ENCODE results near the gene PAX5.

The PAX5 gene

DNA sequence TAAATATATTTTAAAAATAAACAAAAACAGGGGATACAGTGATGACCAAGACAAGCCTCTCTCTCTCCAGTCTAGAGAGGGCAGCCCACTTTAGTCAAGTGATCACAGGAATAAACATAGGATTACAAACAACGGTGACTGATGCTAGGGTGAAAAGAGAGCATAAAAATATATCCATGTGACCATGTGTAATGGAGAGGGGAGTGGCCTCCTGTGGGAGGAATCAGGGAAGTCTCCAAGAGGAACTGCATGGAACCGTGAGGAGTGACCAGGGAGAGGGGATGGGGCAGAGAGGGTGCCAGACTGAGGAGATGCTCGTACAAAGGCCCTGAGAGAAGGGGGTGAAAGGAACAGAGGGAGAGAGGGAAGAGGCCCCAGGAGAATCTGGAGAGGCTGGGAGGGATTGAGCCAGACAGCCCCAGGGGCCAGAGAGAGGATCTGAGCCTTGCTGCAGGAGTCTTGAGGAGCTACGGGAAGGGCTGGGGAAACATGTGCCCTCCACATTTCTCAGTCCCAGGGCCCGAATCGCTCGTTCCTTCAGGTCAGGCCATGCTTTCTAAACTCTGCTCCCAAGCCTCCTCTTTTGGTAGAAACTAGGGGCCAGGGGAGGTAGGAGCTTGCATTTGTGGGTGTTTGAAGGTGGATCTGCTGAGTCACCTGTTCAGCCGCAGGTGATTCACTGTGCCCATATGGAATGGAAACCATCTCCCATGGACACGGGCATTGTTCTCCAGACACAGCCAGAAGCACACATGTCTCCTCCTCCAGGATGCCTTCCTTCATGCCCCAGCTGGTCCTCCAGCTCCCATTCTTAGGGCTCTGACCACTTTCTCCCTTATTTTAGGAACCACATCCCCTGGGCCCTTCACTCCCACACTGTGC lies 63.8 kb downstream of the PAX5 start:
- TF ChIP-seq, protein P1, sequence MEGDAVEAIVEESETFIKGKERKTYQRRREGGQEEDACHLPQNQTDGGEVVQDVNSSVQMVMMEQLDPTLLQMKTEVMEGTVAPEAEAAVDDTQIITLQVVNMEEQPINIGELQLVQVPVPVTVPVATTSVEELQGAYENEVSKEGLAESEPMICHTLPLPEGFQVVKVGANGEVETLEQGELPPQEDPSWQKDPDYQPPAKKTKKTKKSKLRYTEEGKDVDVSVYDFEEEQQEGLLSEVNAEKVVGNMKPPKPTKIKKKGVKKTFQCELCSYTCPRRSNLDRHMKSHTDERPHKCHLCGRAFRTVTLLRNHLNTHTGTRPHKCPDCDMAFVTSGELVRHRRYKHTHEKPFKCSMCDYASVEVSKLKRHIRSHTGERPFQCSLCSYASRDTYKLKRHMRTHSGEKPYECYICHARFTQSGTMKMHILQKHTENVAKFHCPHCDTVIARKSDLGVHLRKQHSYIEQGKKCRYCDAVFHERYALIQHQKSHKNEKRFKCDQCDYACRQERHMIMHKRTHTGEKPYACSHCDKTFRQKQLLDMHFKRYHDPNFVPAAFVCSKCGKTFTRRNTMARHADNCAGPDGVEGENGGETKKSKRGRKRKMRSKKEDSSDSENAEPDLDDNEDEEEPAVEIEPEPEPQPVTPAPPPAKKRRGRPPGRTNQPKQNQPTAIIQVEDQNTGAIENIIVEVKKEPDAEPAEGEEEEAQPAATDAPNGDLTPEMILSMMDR (IDR thresholded peaks at IDR 0.05) = no peak
- no peak for TF ChIP-seq ZFX (IDR thresholded peaks at IDR 0.05; ENCODE audit: borderline replicate concordance)
- no peak overlapping the region for H3K27ac ChIP-seq

- no peak overlapping the region for H3K27ac ChIP-seq
- no peak for TF ChIP-seq ZFX (IDR thresholded peaks at IDR 0.05; ENCODE audit: borderline replicate concordance)
- TF ChIP-seq, protein P1 (IDR thresholded peaks at IDR 0.05) = peak; percentile 14; the same call in 1 of the 2 replicates
Measured at GRCh38 chr9:36969216-36969771, 64.8 kb downstream of the PAX5 start.

GRCh38 chr9:36968574-36969215 lies 65.4 kb downstream of the PAX5 start:
- TF ChIP-seq, protein P1 (IDR thresholded peaks at IDR 0.05) = no peak
- TF ChIP-seq ZFX (IDR thresholded peaks at IDR 0.05; ENCODE audit: borderline replicate concordance) = no peak
- no peak overlapping the region for H3K27ac ChIP-seq

DNA sequence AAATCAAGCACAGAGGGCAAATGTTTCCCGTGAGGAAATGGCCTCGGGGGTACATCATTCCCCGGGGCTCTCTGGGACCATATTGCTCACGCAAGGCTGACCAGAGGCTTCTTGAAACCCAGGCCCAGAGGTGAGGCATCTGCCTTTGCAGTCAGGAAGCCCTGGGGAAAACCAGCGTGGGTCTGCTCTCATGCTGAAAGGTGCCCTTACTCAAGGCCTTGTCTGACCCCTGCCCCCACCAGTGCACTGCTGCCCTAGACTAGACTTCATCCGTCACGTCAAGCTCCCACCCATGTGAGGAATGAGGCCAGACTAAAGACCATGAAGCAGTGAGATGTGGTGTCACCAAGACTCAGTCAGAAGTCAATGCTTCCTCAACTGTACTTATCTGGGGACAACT lies 66.1 kb downstream of the PAX5 start:
- no peak overlapping the region for H3K27ac ChIP-seq
- no peak for TF ChIP-seq ZFX (IDR thresholded peaks at IDR 0.05; ENCODE audit: borderline replicate concordance)
- TF ChIP-seq, protein P1 (IDR thresholded peaks at IDR 0.05) = no peak

DNA sequence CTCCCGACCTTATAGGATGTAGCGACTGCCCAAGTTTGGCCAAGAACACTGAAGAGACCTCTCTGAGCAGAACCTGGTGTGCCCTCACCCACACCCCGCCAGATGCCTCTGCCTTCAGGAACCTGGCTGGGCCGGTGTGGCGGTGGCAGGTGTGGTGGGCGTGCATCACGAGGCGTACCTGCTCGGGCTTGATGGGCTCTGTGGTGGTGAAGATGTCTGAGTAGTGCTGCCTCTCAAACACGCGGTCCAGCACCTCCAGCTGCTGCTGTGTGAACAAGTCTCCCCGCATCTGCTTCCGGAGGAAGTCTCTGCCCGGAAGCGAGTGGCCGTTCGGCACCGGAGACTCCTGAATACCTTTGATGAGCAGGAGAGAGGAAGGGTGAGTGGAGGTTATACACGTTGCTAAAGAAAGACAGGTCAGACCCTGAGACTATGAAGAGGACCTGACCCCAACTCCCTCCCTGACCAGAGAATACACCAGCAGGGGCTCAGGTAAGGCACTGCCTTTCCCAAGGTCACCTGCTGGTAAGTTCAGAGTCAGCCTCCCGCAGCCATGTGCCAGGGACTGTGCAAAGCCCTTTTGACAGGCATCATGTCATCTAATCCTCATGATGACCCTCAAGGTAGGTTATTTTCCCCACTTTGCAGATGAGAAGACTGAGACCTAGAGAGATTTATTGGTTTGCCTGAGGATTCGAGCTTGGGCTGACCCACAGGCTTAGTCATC lies 67.5 kb downstream of the PAX5 start:
- TF ChIP-seq ZFX (IDR thresholded peaks at IDR 0.05; ENCODE audit: borderline replicate concordance) = no peak
- TF ChIP-seq, protein P1 (IDR thresholded peaks at IDR 0.05) = no peak
- no peak overlapping the region for H3K27ac ChIP-seq

GRCh38 chr9:36964791-36965190 lies 69.3 kb downstream of the PAX5 start:
- H3K27ac ChIP-seq = no peak overlapping the region
- TF ChIP-seq, protein P1 (IDR thresholded peaks at IDR 0.05) = no peak
- no peak for TF ChIP-seq ZFX (IDR thresholded peaks at IDR 0.05; ENCODE audit: borderline replicate concordance)
